ENCODE data around the gene TTLL5.
"Not testable (repeated sequence)": the region's sequence is repeated elsewhere in the genome, so short reads cannot be mapped to it uniquely, and the experiment has no call there.

Gene TTLL5

GRCh38 chr14:75888945-75889344, 227.9 kb downstream of the TTLL5 start:
- no peak for FAIRE-seq
- no peak for DNase-seq (ENCODE audit: insufficient read length, low spot score)

GRCh38 chr14:75896341-75896740, 235.3 kb downstream of the TTLL5 start:
- no peak for TF ChIP-seq POLR2A (IDR thresholded peaks at IDR 0.05; ENCODE audit: low read depth, low read length)
- FAIRE-seq (no peak), DNase-seq (ENCODE audit: insufficient read length, low spot score) (no peak)

More at GRCh38 chr14:75888945-75889344, 227.9 kb downstream of the TTLL5 start:
- no peak for TF ChIP-seq POLR2A (IDR thresholded peaks at IDR 0.05; ENCODE audit: low read depth, low read length)

GRCh38 chr14:75904311-75904710, 243.3 kb downstream of the TTLL5 start:
- FAIRE-seq (no peak), DNase-seq (ENCODE audit: insufficient read length, low spot score) (no peak)
- TF ChIP-seq POLR2A (IDR thresholded peaks at IDR 0.05; ENCODE audit: low read depth, low read length): no peak

- DNase-seq (ENCODE audit: insufficient read length, low spot score): no peak
- TF ChIP-seq POLR2A (IDR thresholded peaks at IDR 0.05; ENCODE audit: low read depth, low read length): no peak
- FAIRE-seq: no peak
Measured at GRCh38 chr14:75905147-75905904, 244.3 kb downstream of the TTLL5 start.

- no peak for TF ChIP-seq POLR2A (IDR thresholded peaks at IDR 0.05; ENCODE audit: low read depth, low read length)
- DNase-seq (ENCODE audit: insufficient read length, low spot score) (no peak), FAIRE-seq (no peak)
Measured at GRCh38 chr14:75906228-75906627, 245.2 kb downstream of the TTLL5 start.

- TF ChIP-seq POLR2A (IDR thresholded peaks at IDR 0.05; ENCODE audit: low read depth, low read length): no peak
- FAIRE-seq: no peak
- no peak for DNase-seq (ENCODE audit: insufficient read length, low spot score)
Measured at GRCh38 chr14:75906680-75907280, 245.7 kb downstream of the TTLL5 start.

- no peak for DNase-seq (ENCODE audit: insufficient read length, low spot score)
- no peak for TF ChIP-seq POLR2A (IDR thresholded peaks at IDR 0.05; ENCODE audit: low read depth, low read length)
- FAIRE-seq: no peak
Measured at GRCh38 chr14:75907756-75908359, 246.8 kb downstream of the TTLL5 start.

GRCh38 chr14:75909630-75910029, 248.6 kb downstream of the TTLL5 start:
- DNase-seq (ENCODE audit: insufficient read length, low spot score): no peak
- TF ChIP-seq POLR2A (IDR thresholded peaks at IDR 0.05; ENCODE audit: low read depth, low read length): no peak
- FAIRE-seq: no peak

GRCh38 chr14:75910048-75910447, 249.0 kb downstream of the TTLL5 start:
- DNase-seq (ENCODE audit: insufficient read length, low spot score): no peak
- no peak for TF ChIP-seq POLR2A (IDR thresholded peaks at IDR 0.05; ENCODE audit: low read depth, low read length)
- FAIRE-seq: no peak

GRCh38 chr14:75911883-75912282, 250.8 kb downstream of the TTLL5 start:
- DNase-seq (ENCODE audit: insufficient read length, low spot score) (no peak), FAIRE-seq (no peak)
- TF ChIP-seq POLR2A (IDR thresholded peaks at IDR 0.05; ENCODE audit: low read depth, low read length): no peak

GRCh38 chr14:75913183-75913582, 252.1 kb downstream of the TTLL5 start:
- TF ChIP-seq POLR2A (IDR thresholded peaks at IDR 0.05; ENCODE audit: low read depth, low read length): no peak
- DNase-seq (ENCODE audit: insufficient read length, low spot score) (no peak), FAIRE-seq (no peak)

GRCh38 chr14:75915045-75915444, 254.0 kb downstream of the TTLL5 start:
- no peak for TF ChIP-seq POLR2A (IDR thresholded peaks at IDR 0.05; ENCODE audit: low read depth, low read length)
- FAIRE-seq: no peak
- no peak for DNase-seq (ENCODE audit: insufficient read length, low spot score)

- DNase-seq (ENCODE audit: insufficient read length, low spot score): no peak
- no peak for FAIRE-seq
- no peak for TF ChIP-seq POLR2A (IDR thresholded peaks at IDR 0.05; ENCODE audit: low read depth, low read length)
Measured at GRCh38 chr14:75917322-75917945, 256.4 kb downstream of the TTLL5 start.

- TF ChIP-seq POLR2A (IDR thresholded peaks at IDR 0.05; ENCODE audit: low read depth, low read length): no peak
Measured at GRCh38 chr14:75917946-75918335, 256.9 kb downstream of the TTLL5 start.

GRCh38 chr14:75920421-75920820, 259.4 kb downstream of the TTLL5 start:
- DNase-seq (ENCODE audit: insufficient read length, low spot score); FAIRE-seq: not testable (repeated sequence)

More at GRCh38 chr14:75917946-75918335, 256.9 kb downstream of the TTLL5 start:
- FAIRE-seq (no peak), DNase-seq (ENCODE audit: insufficient read length, low spot score) (no peak)

- DNase-seq (ENCODE audit: insufficient read length, low spot score); FAIRE-seq: not testable (repeated sequence)
Measured at GRCh38 chr14:75925141-75925840, 264.2 kb downstream of the TTLL5 start.

Data from H54 (cell line).